Endothelial cell of umbilical vein (primary cell): ENCODE data around the gene PLA2G4F. TPM values are rescaled to one million over a fixed set of nuclear protein-coding genes. Genes with fewer than 3 reads are reported as not detected.

ENCODE experiments used
- BruUV-seq: library from RNA; stranded (reverse); fragments of 400-500 nt; replicated peaks from 2 replicates; lab custom pipeline; 2021; lab: Mats Ljungman, UMichigan
- CTCF ChIA-PET: fragments of 300-600, 350-600 bp; sonication (Branson Sonifier 250); formaldehyde crosslinking; loops from one replicate; lab custom pipeline; 2021; ENCODE audit warnings: antibody characterized with exemption, inconsistent platforms; lab: Charles Lee
- POLR2A ChIA-PET: fragments of 300-600, 350-600 bp; sonication (Branson Sonifier 250); formaldehyde crosslinking; loops from one replicate; lab custom pipeline; 2021; ENCODE audit warnings: antibody characterized with exemption, inconsistent platforms; lab: Charles Lee
- DNase-seq: peaks from one replicate; pipeline ENCODE4 v3.0.0-alpha.2; 2011; ENCODE audit warnings: low read depth, low spot score
- FAIRE-seq: peaks from 2 replicates; lab custom pipeline; 2011; peaks lifted over from hg19 to GRCh38; lab: Jason Lieb, UNC
- H2AFZ ChIP-seq: 2 replicates; pipeline ENCODE4 v1.6.0; 2012; ENCODE audit warnings: low read depth, low read length, control low read depth, inconsistent platforms
- H3K27ac ChIP-seq: 2 replicates; pipeline ENCODE4 v1.5.1; 2011; ENCODE audit warnings: low read depth, mild to moderate bottlenecking, control low read depth, low read length, moderate library complexity; ENCODE audit not compliant: insufficient read depth
- H3K27me3 ChIP-seq, 2 experiments: 2 replicates each; pipeline versions ENCODE4 v1.6.0 to v1.6.1; 2011; ENCODE audit warnings: low read length in 2 of 2, mixed read lengths in 1 of 2; ENCODE audit not compliant: control insufficient read depth in 2 of 2, insufficient read depth in 2 of 2
- H3K36me3 ChIP-seq, 2 experiments: 2 replicates in 1 of 2; 3 replicates in 1 of 2; pipeline ENCODE4 v1.5.1; 2011; ENCODE audit warnings: low read length in 2 of 2, mild to moderate bottlenecking in 1 of 2, moderate library complexity in 1 of 2; ENCODE audit not compliant: control insufficient read depth in 2 of 2, insufficient read depth in 2 of 2; ENCODE audit errors: extremely low read depth in 1 of 2
- H3K4me1 ChIP-seq: 3 replicates; pipeline ENCODE4 v1.5.1; 2011; ENCODE audit warnings: mild to moderate bottlenecking, low read length; ENCODE audit not compliant: control insufficient read depth, insufficient read depth; ENCODE audit errors: extremely low read depth
- H3K4me2 ChIP-seq: 2 replicates; pipeline ENCODE4 v1.6.1; 2011; ENCODE audit warnings: low read length, control low read depth, mixed read lengths; ENCODE audit not compliant: insufficient read depth
- H3K4me3 ChIP-seq, 3 experiments: fragments of 200-600 bp in 1 of 3; sonication (generic), shearing (Covaris generic) in 1 of 3; replicated peaks in 1 of 3; 2 replicates each; pipeline ENCODE4 v1.5.1; 2011 to 2016; ENCODE audit warnings: control low read depth in 3 of 3, low read length in 3 of 3, mild to moderate bottlenecking in 2 of 3, inconsistent platforms in 1 of 3, low read depth in 1 of 3, moderate library complexity in 1 of 3; ENCODE audit not compliant: insufficient read depth in 1 of 3
- H3K79me2 ChIP-seq: 2 replicates; pipeline ENCODE4 v1.6.0; 2012; ENCODE audit warnings: low read length, inconsistent platforms; ENCODE audit not compliant: control insufficient read depth, insufficient read depth
- H3K9ac ChIP-seq: replicated peaks from 2 replicates; pipeline ENCODE3; 2011; ENCODE audit warnings: low read length, control low read depth; ENCODE audit not compliant: insufficient read depth; ENCODE audit errors: extremely low read depth
- H3K9me1 ChIP-seq: replicated peaks from 3 replicates; pipeline ENCODE4 v1.6.0; 2011; ENCODE audit warnings: mild to moderate bottlenecking, low read length; ENCODE audit not compliant: control insufficient read depth, insufficient read depth; ENCODE audit errors: extremely low read depth
- H3K9me3 ChIP-seq: replicated peaks from 2 replicates; pipeline ENCODE4 v1.5.1; 2012; ENCODE audit warnings: low read length, inconsistent platforms; ENCODE audit not compliant: control insufficient read depth, insufficient read depth
- H4K20me1 ChIP-seq: replicated peaks from 2 replicates; pipeline ENCODE3; 2011; ENCODE audit warnings: mild to moderate bottlenecking, low read length; ENCODE audit not compliant: control insufficient read depth, insufficient read depth; ENCODE audit errors: extremely low read depth
- CTCF ChIP-seq, 2 donors: IDR thresholded peaks; 1 replicate in 1 of 2; 2 replicates in 1 of 2; pipeline ENCODE4 v1.5.1; 2011; ENCODE audit warnings: low read length in 2 of 2, mild to moderate bottlenecking in 2 of 2, moderate library complexity in 2 of 2, control low read depth in 1 of 2, inconsistent platforms in 1 of 2, low read depth in 1 of 2; ENCODE audit not compliant: insufficient read depth in 1 of 2; ENCODE audit errors: extremely low read depth in 1 of 2
- FOS ChIP-seq: IDR thresholded peaks from 2 replicates; pipeline ENCODE4 v1.6.1; 2011; ENCODE audit warnings: mild to moderate bottlenecking, low read length, moderate library complexity, borderline replicate concordance; ENCODE audit not compliant: insufficient read depth
- GATA2 ChIP-seq: IDR thresholded peaks from 2 replicates; pipeline ENCODE4 v1.7.0; 2011; ENCODE audit warnings: low read depth, mild to moderate bottlenecking, moderate library complexity, mixed read lengths, low read length; ENCODE audit not compliant: insufficient read length, insufficient read depth
- JUN ChIP-seq: IDR thresholded peaks from 2 replicates; pipeline ENCODE4 v1.6.1; 2011; ENCODE audit warnings: borderline replicate concordance, low read depth; ENCODE audit not compliant: insufficient read length, insufficient read depth
- MAX ChIP-seq: IDR thresholded peaks from 2 replicates; pipeline ENCODE4 v1.6.1; 2011; ENCODE audit not compliant: insufficient read depth, insufficient read length
- MYC ChIP-seq: IDR thresholded peaks from one replicate; pipeline ENCODE4 v1.6.1; 2011; ENCODE audit warnings: mild to moderate bottlenecking, low read depth, low read length
- POLR2A ChIP-seq: IDR thresholded peaks from 2 replicates; pipeline ENCODE4 v1.6.1; 2012; ENCODE audit warnings: low read depth, mild to moderate bottlenecking, control low read depth, low read length
- POLR2AphosphoS5 ChIP-seq: IDR thresholded peaks from 2 replicates; pipeline ENCODE4 v1.6.1; 2012; ENCODE audit warnings: low read depth, mild to moderate bottlenecking, control low read depth, low read length, moderate library complexity; ENCODE audit not compliant: insufficient read depth
- dilution Hi-C: fragments of 300-500 bp; cut with MboI; formaldehyde crosslinking; loops from one replicate; pipeline ENCODE4 v1.15.0; 2019; ENCODE audit warnings: low sequenced_read_pairs; ENCODE audit not compliant: extremely low pct_ligation_motif_present
- intact Hi-C: fragments of 100-400 bp; cut with micrococcal nuclease; formaldehyde crosslinking; loops from one replicate; pipeline ENCODE4 v1.10.0; 2022
- polyA plus RNA-seq, 4 experiments: library from polyadenylated mRNA; depleted of rRNA in 3 of 4; stranded (reverse) in 3 of 4; unstranded in 1 of 4; fragments of >200 nt; gene quantifications; 2 replicates each; pipeline versions ENCODE4 v1.2.1 to v1.2.3, GENCODE V29; 2011 to 2012; ENCODE audit warnings: missing spikeins in 1 of 4
- total RNA-seq: library from RNA; stranded (reverse); gene quantifications from 2 replicates; pipeline ENCODE4 v1.2.3, GENCODE V29; 2021

PLA2G4F gene
- total and polyA plus RNA-seq, 2 donors (not counting 3 experiments of a cell fraction or from before 2014, with no cell fraction given) = not detected

- no peaks in the 10 kb centered on the region for H3K79me2 ChIP-seq
- H3K4me3 ChIP-seq = no peak overlapping the region
- DNase-seq (no peak), FAIRE-seq (no peak)
- no TSS peak for BruUV-seq
- H3K9ac ChIP-seq = no peak overlapping the region
- no peak overlapping the region for H3K4me2 ChIP-seq
- H3K4me1 ChIP-seq = no peaks in the 10 kb centered on the region
- peaks cover 4 to 8% of the 10 kb centered on the region in 2 experiments for H3K27me3 ChIP-seq
- CTCF ChIA-PET = interaction anchor here (0.9 to 2.6 kb wide), 3 partner anchors 10 to 56 kb away, joined by 3 to 8 read pairs (median 3); no protein-coding TSS in a partner anchor
- H4K20me1 ChIP-seq = no peaks in the 10 kb centered on the region
- TF ChIP-seq POLR2AphosphoS5 (no peak), CTCF (IDR thresholded peaks at IDR 0.05; ENCODE audit: extremely low read depth in 1 of 2, insufficient read depth in 1 of 2, low read depth in 1 of 2, low read length in 2 of 2) (no peak), GATA2 (no peak), MAX (no peak), FOS (no peak), POLR2A (no peak), JUN (no peak), MYC (no peak)
- no peak overlapping the region for H2AFZ ChIP-seq
- dilution Hi-C loops (no loop called here), intact Hi-C loops (no loop called here)
- H3K9me3 ChIP-seq = no peaks in the 10 kb centered on the region
- no peaks in the 10 kb centered on the region for H3K36me3 ChIP-seq
- H3K27ac ChIP-seq = no peak overlapping the region
- POLR2A ChIA-PET = no interaction called here
- H3K9me1 ChIP-seq = no peaks in the 10 kb centered on the region
These were observed 15.9 kb downstream of the PLA2G4F start for GRCh38 chr15:42140383-42141070.
